ENCODE results near the gene RPS17.
"Not testable (repeated sequence)": the region's sequence is repeated elsewhere in the genome, so short reads cannot be mapped to it uniquely, and the experiment has no call there.

The RPS17 gene

GRCh38 chr15:82505842-82506241 is 34.4 kb downstream of the RPS17 start:
- DNase-seq, result not testable (repeated sequence)

GRCh38 chr15:82504074-82504473 is 36.2 kb downstream of the RPS17 start:
- not testable (repeated sequence) for DNase-seq

GRCh38 chr15:82502700-82503339 is 37.4 kb downstream of the RPS17 start:
- not testable (repeated sequence) for DNase-seq

- DNase-seq, result not testable (repeated sequence)
These were observed 39.5 kb downstream of the RPS17 start for GRCh38 chr15:82500772-82501171.

GRCh38 chr15:82497978-82498377 is 42.3 kb downstream of the RPS17 start:
- not testable (repeated sequence) for DNase-seq

GRCh38 chr15:82488250-82488649 is 52.0 kb downstream of the RPS17 start:
- DNase-seq, result not testable (repeated sequence)

GRCh38 chr15:82487045-82487444 is 53.2 kb downstream of the RPS17 start:
- not testable (repeated sequence) for DNase-seq
